IMR-90 (cell line): ENCODE data around the gene SLC66A3. TPM values are rescaled to one million over a fixed set of nuclear protein-coding genes. Genes with fewer than 3 reads are reported as not detected.

Experiments
- ATAC-seq: fragments of 200-7000 bp; cut with Tn5 transposase; 2 replicates; pipeline ENCODE4 v1.9.1; 2020; ENCODE audit warnings: low read depth, mild to moderate bottlenecking, moderate library complexity
- BruUV-seq: library from RNA; stranded (reverse); fragments of 400-500 nt; replicated peaks from 2 replicates; lab custom pipeline; 2021; lab: Mats Ljungman, UMichigan
- CTCF ChIA-PET: fragments of 300-600 bp; formaldehyde crosslinking; extraction: SDS; loops from one replicate; lab custom pipeline; 2021; ENCODE audit warnings: antibody characterized with exemption; lab: Yijun Ruan, JAX
- POLR2A ChIA-PET: fragments of 300-600 bp; sonication (Branson Sonifier 250); formaldehyde crosslinking; loops from one replicate; lab custom pipeline; 2022; ENCODE audit warnings: antibody characterized with exemption; ENCODE audit not compliant: unreplicated experiment; lab: Charles Lee
- DNase-seq: peaks from one replicate; pipeline ENCODE4 v3.0.0; 2013
- H2AFZ ChIP-seq: replicated peaks from 2 replicates; pipeline ENCODE3; 2013; ENCODE audit warnings: low read length, mild to moderate bottlenecking; ENCODE audit not compliant: poor library complexity
- H2AK5ac ChIP-seq: 2 replicates; pipeline ENCODE4 v1.6.1; 2013; ENCODE audit warnings: low read depth, low read length, inconsistent platforms
- H2AK9ac ChIP-seq: replicated peaks from 2 replicates; pipeline ENCODE3; 2013; ENCODE audit warnings: mild to moderate bottlenecking, low read depth, low read length, moderate library complexity; ENCODE audit not compliant: poor library complexity
- H2BK120ac ChIP-seq: 2 replicates; pipeline ENCODE4 v1.6.1; 2013; ENCODE audit warnings: low read depth, low read length, inconsistent platforms
- H2BK15ac ChIP-seq: 3 replicates; pipeline ENCODE4 v1.6.1; 2013; ENCODE audit warnings: low read depth, low read length, inconsistent platforms
- H2BK20ac ChIP-seq: 2 replicates; pipeline ENCODE4 v1.6.1; 2013; ENCODE audit warnings: low read depth, mild to moderate bottlenecking, inconsistent platforms, low read length, moderate library complexity
- H2BK5ac ChIP-seq: 2 replicates; pipeline ENCODE4 v1.6.1; 2013; ENCODE audit warnings: mild to moderate bottlenecking, low read depth, low read length, inconsistent platforms; ENCODE audit not compliant: poor library complexity, severe bottlenecking
- H3K14ac ChIP-seq: replicated peaks from 2 replicates; pipeline ENCODE4 v1.6.1; 2013; ENCODE audit warnings: low read depth, low read length, inconsistent platforms
- H3K18ac ChIP-seq: 2 replicates; pipeline ENCODE4 v1.6.1; 2013; ENCODE audit warnings: low read depth, low read length, control low read depth
- H3K23ac ChIP-seq: 2 replicates; pipeline ENCODE4 v1.6.1; 2013; ENCODE audit warnings: low read depth, low read length, inconsistent platforms
- H3K27ac ChIP-seq: 2 replicates; pipeline ENCODE4 v1.5.1; 2013; ENCODE audit warnings: mild to moderate bottlenecking, control low read depth, low read length; ENCODE audit not compliant: insufficient read depth
- H3K27me3 ChIP-seq: 2 replicates; pipeline ENCODE4 v1.6.1; 2013; ENCODE audit warnings: low read length; ENCODE audit not compliant: control insufficient read depth, insufficient read depth
- H3K36me3 ChIP-seq: 2 replicates; pipeline ENCODE4 v1.6.1; 2013; ENCODE audit warnings: low read length, mixed read lengths; ENCODE audit not compliant: control insufficient read depth, insufficient read depth
- H3K4ac ChIP-seq: 2 replicates; pipeline ENCODE4 v1.6.1; 2013; ENCODE audit warnings: low read depth, low read length, inconsistent platforms
- H3K4me1 ChIP-seq: 2 replicates; pipeline ENCODE4 v1.6.1; 2013; ENCODE audit warnings: low read length, mixed read lengths; ENCODE audit not compliant: control insufficient read depth, insufficient read depth
- H3K4me2 ChIP-seq: 2 replicates; pipeline ENCODE4 v1.6.1; 2013; ENCODE audit warnings: low read depth, mild to moderate bottlenecking, control low read depth, low read length, moderate library complexity
- H3K4me3 ChIP-seq: 2 replicates; pipeline ENCODE4 v1.5.1; 2013; ENCODE audit warnings: low read depth, mild to moderate bottlenecking, control low read depth, low read length, moderate library complexity; ENCODE audit not compliant: insufficient read depth
- H3K56ac ChIP-seq: 2 replicates; pipeline ENCODE4 v1.6.1; 2013; ENCODE audit warnings: low read length, inconsistent platforms; ENCODE audit not compliant: insufficient read depth; ENCODE audit errors: extremely low read depth
- H3K79me1 ChIP-seq, 2 experiments: 2 replicates each; pipeline ENCODE4 v1.6.1; 2013; ENCODE audit warnings: low read length in 2 of 2, inconsistent platforms in 1 of 2, low read depth in 1 of 2
- H3K9ac ChIP-seq: 2 replicates; pipeline ENCODE4 v1.6.1; 2013; ENCODE audit warnings: low read depth, low read length, control low read depth
- H3K9me1 ChIP-seq: 2 replicates; pipeline ENCODE4 v1.6.1; 2013; ENCODE audit warnings: low read length, inconsistent platforms; ENCODE audit not compliant: insufficient read depth
- H3K9me3 ChIP-seq: 2 replicates; pipeline ENCODE4 v1.6.1; 2013; ENCODE audit warnings: low read length; ENCODE audit not compliant: control insufficient read depth, insufficient read depth
- H4K20me1 ChIP-seq: 2 replicates; pipeline ENCODE4 v1.6.1; 2013; ENCODE audit warnings: low read length, inconsistent platforms; ENCODE audit not compliant: insufficient read depth
- H4K5ac ChIP-seq: 2 replicates; pipeline ENCODE4 v1.6.1; 2013; ENCODE audit warnings: mild to moderate bottlenecking, low read depth, low read length, control low read depth
- H4K8ac ChIP-seq, 2 experiments: 2 replicates each; pipeline ENCODE4 v1.6.1; 2013; ENCODE audit warnings: low read depth in 2 of 2, low read length in 2 of 2, control low read depth in 1 of 2, inconsistent platforms in 1 of 2
- H4K91ac ChIP-seq: 2 replicates; pipeline ENCODE4 v1.6.1; 2013; ENCODE audit warnings: low read depth, low read length, inconsistent platforms; ENCODE audit not compliant: insufficient read depth
- BHLHE40 ChIP-seq: fragments of 150-350 bp; IDR thresholded peaks from 2 replicates; pipeline ENCODE4 v1.6.1; 2016; ENCODE audit warnings: mild to moderate bottlenecking, low read depth, low read length
- MAFK ChIP-seq: IDR thresholded peaks from 2 replicates; pipeline ENCODE4 v1.6.1; 2012; ENCODE audit warnings: low read depth, low read length, improper control_type of control experiment
- MAZ ChIP-seq: IDR thresholded peaks from 2 replicates; pipeline ENCODE4 v1.6.1; 2012; ENCODE audit warnings: low read depth, mild to moderate bottlenecking, low read length, improper control_type of control experiment, moderate library complexity, borderline replicate concordance
- RAD21 ChIP-seq: IDR thresholded peaks from 2 replicates; pipeline ENCODE4 v1.6.1; 2012; ENCODE audit warnings: low read length, improper control_type of control experiment
- WGBS, 2 experiments: methylation state at CpG; one replicate each; pipeline versions ENCODE4 v1.1.5 to v1.1.7; 2013; ENCODE audit warnings: missing lambda C conversion rate in 2 of 2; ENCODE audit not compliant: insufficient read length in 1 of 2; ENCODE audit errors: extremely low coverage in 2 of 2; 5-methylcytosine and 5-hydroxymethylcytosine counted together
- dilution Hi-C: fragments of 300-500 bp; cut with HindIII; formaldehyde crosslinking; loops from one replicate; pipeline ENCODE4 v1.14.3; 2018; ENCODE audit warnings: low sequenced_read_pairs; ENCODE audit not compliant: unreplicated experiment
- in situ Hi-C: fragments of 300-500 bp; cut with MboI; formaldehyde crosslinking; loops from 3 replicates; pipeline ENCODE4 v1.14.3; 2019; ENCODE audit warnings: low sequenced_read_pairs, inconsistent platforms, mixed read lengths
- intact Hi-C: fragments of 100-400 bp; cut with micrococcal nuclease; formaldehyde crosslinking; loops from 2 replicates; pipeline ENCODE4 v1.10.0; 2022
- polyA plus RNA-seq, 3 experiments: library from polyadenylated mRNA; depleted of rRNA; stranded (reverse); fragments of >200 nt; gene quantifications; 2 replicates each; pipeline ENCODE4 v1.2.3, GENCODE V29; 2012; ENCODE audit warnings: low replicate concordance in 1 of 3
- total RNA-seq: library from RNA; depleted of rRNA; stranded (reverse); fragments of >200 nt; gene quantifications from 2 replicates; pipeline ENCODE4 v1.2.3, GENCODE V29; 2012

The SLC66A3 gene
- total and polyA plus RNA-seq, 2 of the 4 experiments (the other 2 are of a cell fraction) = 18.1 to 25.2 TPM

- no peak overlapping the region for H2BK15ac ChIP-seq
- H3K4me3 ChIP-seq = no peak overlapping the region
- no peak overlapping the region for H4K8ac ChIP-seq
- TF ChIP-seq BHLHE40 (no peak), MAFK (0 out of 2 replicates have a peak, but pooled peaks have one; percentile 29), RAD21 (no peak), MAZ (no peak)
- no peak overlapping the region for H3K4me2 ChIP-seq
- ATAC-seq (no peak), DNase-seq (no peak)
- intact Hi-C loops (no loop called here), dilution Hi-C loops (no loop called here), in situ Hi-C loops (no loop called here)
- no peak overlapping the region for H3K4ac ChIP-seq
- H3K18ac ChIP-seq = no peak overlapping the region
- H2AFZ ChIP-seq = no peak overlapping the region
- WGBS, 2 experiments = no CpG with 5 or more reads among the region's 2 CpGs
- no peaks in the 10 kb centered on the region for H3K9me3 ChIP-seq
- no peak overlapping the region for H2BK120ac ChIP-seq
- H2AK9ac ChIP-seq = no peak overlapping the region
- H3K27me3 ChIP-seq = no peaks in the 10 kb centered on the region
- ChIA-PET POLR2A (no interaction called here), CTCF (interaction anchor here (1.0 kb wide), 1 partner anchor 37 kb away, joined by 3 read pairs; no protein-coding TSS in a partner anchor)
- H3K27ac ChIP-seq = no peak overlapping the region
- BruUV-seq = no TSS peak
- H2BK5ac ChIP-seq = no peak overlapping the region
- peaks cover 29% of the 10 kb centered on the region for H3K36me3 ChIP-seq
- H2AK5ac ChIP-seq = no peak overlapping the region
- H4K5ac ChIP-seq = no peak overlapping the region
- H4K91ac ChIP-seq = no peak overlapping the region
- peaks cover 5 to 18% of the 10 kb centered on the region in 2 experiments; a peak in 3 of 4 replicates for H3K79me1 ChIP-seq
- no peak overlapping the region for H3K9ac ChIP-seq
- no peaks in the 10 kb centered on the region for H3K4me1 ChIP-seq
- H4K20me1 ChIP-seq = peaks cover 3% of the 10 kb centered on the region; the same call in 1 of the 2 replicates
- no peak overlapping the region for H2BK20ac ChIP-seq
- no peak overlapping the region for H3K23ac ChIP-seq
- H3K9me1 ChIP-seq = no peaks in the 10 kb centered on the region
- H3K14ac ChIP-seq = no peak overlapping the region
- H3K56ac ChIP-seq = no peak overlapping the region
Measured at GRCh38 chr2:11200651-11201050, 45.4 kb downstream of the SLC66A3 start.
